Activated T-cell treated with anti-CD3 and anti-CD28 coated beads, Interleukin-2, amount 50 U/mL, for 48 hours (primary cell): Measurements from ENCODE around the gene SLC34A1.
"Not testable (repeated sequence)": the region's sequence is repeated elsewhere in the genome, so short reads cannot be mapped to it uniquely, and the experiment has no call there.

Source experiments
- DNase-seq, 2 experiments: peaks; one replicate each; pipeline ENCODE4 v3.0.0-alpha.2; 2020

Gene SLC34A1

DNA sequence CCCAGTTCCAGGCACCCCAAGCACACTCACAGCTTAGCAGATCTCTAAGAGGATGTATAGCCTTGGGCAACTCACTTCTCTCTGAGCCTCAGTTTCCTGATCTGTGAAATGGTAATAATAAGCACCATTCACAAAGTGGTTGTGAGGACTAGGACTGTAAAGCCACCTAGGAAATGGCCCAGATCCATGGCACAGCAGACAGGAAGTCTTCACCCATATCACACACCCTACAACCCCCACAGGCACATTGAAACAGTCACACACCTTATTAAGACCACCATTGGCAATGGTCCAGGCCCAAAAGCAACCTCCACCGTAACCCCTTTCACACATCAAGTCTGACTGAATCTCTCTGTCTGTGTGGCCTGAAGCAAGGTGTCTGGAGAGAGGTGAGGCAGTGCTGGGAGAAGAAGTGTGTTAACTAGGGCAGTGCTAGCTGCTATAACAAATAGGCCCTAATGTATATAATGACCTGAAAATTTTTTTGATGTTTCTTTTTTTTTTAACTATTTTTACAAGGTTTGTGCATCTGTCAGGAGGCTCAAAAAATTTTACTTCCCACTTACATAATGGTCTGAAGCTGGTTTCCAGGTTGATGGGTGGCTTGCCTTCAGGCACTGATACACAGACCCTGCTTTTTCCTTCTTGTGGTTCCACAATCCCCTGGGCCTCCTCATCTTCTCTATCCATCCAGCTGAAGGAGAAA, 28.9 kb upstream of the SLC34A1 start:
- no peak for DNase-seq

- no peak for DNase-seq
Observed at GRCh38 chr5:177355868-177356168, 28.4 kb upstream of the SLC34A1 start.

GRCh38 chr5:177356746-177357145, 27.5 kb upstream of the SLC34A1 start:
- DNase-seq = no peak

DNA sequence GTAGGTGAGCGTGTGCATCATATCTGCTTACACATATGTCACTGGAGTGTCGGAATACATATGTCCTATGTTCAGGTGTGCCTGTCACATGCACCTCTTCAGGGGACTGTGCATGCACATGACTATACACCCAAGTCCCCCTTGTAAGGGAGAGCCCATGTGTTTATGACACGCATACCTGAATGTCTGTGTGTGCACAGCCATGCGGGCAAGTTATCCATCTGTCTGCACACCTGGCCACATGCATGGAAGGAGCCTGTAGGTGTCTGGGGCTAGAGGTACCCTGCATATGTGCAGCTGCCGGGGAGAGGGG, 27.1 kb upstream of the SLC34A1 start:
- DNase-seq = no peak

DNA sequence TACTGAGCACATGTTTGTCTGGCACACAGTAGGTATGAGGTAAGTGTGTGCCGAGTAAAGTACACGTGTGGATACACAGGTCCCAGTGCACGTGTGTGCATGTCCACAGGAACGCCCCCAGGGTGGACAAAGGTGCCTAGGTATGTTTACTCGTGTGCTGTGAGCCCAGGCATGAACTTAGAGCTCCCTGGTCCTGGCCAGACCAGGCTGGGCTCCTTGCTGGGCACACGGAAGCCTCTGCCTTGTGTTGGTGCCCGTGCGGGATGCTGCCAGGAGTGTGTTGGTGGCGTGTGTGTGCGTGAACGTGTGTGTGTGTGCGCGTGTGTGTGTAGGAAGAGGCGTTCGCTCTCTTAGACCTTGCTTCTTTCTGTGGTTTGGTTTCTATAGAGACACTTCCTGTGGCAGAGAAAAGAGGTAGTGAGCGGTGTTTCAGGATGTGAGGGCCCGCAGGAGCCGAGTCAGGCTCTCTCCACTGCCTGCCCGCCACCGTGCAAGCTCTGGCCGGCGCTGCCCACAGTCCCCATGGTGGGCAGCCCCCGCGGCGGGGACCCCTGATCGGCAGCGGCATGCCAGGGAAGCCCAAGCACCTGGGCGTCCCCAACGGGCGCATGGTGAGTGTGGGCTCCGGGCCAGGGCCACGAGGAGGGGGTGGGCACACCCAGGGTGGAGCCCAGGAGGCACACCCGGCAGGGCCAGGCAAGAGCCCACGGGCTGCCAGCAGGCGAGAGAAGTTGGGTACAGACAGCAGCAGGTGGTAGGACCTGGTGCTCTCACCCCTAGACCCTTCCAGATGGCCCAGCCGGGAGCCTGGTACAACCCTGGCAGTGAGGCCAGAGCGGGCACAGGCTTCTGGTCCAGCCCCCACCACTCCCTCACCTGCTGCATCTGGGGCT, 26.5 kb upstream of the SLC34A1 start, which contains the start of gene RGS14:
TSS of gene RGS14 (plus strand) at position 466 of the 893 bp plus-strand sequence. CDS start at position 567, 101 bp downstream.
- DNase-seq = peak; percentile 68 to 77

DNA sequence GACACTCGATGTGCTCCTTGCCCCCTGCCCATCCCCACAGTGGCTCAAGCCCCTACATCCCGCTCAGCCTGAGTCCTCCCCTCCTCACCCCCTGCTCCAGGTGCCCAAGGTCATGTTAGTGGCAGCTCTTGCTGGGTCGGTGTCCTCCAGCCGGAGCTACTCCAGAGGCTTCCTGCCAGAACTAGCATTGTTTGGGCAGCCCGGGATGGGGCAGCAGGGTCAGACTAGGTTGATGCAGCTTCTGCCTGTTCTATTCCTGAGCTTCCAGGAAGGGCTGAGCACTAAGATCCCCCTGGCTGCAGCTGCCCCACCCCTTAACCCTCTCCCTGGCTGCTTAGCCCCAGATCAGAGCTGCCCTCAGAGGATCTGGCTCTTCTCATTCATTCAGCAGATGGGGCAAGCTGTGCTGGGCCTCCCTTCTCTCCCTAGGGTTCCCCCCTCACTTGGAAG, 25.8 kb upstream of the SLC34A1 start:
- peak in 1 of 2 experiments; percentile 51 for DNase-seq

GRCh38 chr5:177359451-177359851, 24.8 kb upstream of the SLC34A1 start:
- DNase-seq = no peak

DNA sequence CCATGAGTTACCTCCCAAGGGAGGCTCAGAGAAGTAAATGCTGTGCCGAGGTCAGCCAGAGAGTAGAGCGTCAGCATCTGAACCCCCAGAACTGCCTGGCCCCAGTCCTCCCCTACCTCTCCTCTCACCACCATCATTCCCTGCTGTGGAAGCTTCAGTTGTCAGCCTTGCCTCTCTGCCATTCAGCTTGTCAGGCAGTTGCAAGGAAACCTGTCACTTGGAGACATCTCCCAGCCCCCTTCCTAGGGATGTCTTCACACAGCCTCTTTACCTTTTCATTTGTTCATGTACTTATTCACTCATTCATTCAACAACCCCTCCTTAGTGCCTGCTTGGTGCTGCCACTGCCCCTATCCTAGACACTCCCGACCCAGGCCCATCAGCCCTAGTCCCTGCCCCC, 24.4 kb upstream of the SLC34A1 start:
- DNase-seq = no peak

- not testable (repeated sequence) for DNase-seq
Observed at GRCh38 chr5:177360740-177361139, 23.5 kb upstream of the SLC34A1 start.

- peak in 1 of 2 experiments; percentile 46 for DNase-seq
Observed at GRCh38 chr5:177361418-177362291, 22.6 kb upstream of the SLC34A1 start.

DNA sequence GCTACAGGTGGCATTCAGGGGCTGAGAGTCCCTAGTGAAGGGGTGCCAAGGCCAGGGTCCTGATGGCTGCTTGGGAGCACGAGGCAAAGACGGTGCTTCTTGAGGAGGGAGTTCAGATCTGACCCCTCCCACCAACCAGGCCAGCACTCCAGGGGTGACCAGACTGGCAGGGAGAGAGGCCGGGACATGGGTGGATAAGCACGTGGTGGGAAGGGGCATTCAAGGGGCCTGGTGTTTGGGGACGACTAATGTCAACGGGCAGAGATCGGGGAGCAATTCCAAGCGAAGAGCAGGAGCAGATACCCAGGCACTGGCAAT, 22.0 kb upstream of the SLC34A1 start:
- DNase-seq = no peak

DNA sequence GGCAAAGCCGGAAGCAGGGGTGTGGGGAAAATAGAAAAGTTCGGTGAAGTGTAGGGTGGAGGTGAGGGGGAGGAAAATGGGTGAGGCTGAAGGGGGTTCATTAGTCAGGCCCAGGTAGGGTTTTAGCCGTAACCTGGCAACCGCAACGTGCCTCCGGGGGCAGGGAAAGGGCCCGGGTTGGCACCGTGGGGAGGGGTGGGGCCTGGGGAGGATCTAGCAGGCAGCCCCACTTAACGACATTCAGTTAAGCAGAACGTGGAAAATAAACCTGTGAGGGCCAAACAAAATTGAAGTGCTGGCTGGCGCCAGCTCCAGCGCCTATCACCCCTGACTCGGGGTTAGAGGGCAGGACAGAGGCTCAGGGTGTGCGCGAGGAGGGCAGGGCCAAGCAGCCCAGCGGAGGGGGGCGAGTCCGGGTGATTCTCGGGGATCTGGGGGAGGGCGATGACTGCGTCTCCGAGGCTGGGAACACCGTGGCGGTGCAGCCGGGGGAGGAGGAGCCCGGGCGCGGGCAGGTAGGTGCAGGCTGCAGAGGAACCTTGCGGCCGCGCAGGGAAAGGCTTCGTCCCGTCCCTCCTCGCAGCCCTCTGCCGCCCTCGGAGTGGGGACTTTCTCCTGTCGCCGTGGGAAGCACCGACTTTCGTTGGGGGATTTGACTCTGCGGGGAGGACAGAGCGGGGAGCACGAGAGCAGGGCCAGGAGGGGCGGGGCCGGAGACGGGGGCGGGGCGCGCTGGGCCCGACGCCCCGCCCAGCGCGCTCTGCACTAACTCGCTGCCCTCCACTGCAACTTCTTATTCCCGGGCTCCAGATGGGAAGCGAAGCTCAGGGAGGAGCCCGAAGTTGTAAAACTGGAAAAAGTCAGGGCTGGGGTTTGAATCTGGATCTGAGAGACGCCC, 21.4 kb upstream of the SLC34A1 start:
- peak; percentile 80 to 83 for DNase-seq

GRCh38 chr5:177363565-177363964, 20.7 kb upstream of the SLC34A1 start:
- DNase-seq = no peak

DNA sequence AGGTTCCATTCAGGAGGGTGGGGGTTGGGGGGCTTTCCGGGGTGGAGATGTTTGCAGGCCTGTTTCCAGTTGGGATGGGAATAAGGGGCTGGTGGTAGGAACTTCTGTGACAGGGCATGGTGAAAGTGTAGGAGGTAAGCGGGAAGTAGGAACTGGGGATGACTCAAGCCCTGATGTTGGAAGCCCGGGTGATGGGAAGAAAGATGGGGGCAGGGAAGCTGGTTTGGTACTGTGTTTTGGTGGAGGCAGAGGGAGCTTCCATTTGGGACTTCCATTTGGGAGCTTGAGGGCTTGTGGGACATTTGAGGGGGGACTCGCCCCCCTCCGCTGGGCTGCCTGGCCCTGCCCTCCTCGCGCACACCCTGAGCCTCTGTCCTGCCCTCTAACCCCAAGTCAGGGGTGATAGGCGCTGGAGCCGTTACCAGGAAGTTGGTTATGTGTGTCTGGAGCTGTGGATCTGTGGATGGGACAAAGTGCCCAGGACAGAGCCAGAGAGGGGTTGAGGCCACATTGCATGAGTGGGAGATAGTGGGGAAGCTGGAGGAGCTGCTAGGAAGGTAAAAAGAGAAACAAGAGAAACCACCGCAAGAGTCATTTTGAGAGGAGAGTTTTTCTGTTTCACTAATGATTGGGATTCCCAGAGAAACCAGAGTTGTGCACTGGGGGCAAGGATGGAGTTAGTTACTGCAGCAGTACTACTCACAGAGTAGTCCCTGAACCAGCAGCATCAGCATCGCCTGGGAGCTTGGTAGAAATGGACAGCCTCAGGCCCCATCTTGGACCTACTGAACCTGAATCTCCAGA, 19.9 kb upstream of the SLC34A1 start:
- peak; percentile 65 to 68 for DNase-seq

DNA sequence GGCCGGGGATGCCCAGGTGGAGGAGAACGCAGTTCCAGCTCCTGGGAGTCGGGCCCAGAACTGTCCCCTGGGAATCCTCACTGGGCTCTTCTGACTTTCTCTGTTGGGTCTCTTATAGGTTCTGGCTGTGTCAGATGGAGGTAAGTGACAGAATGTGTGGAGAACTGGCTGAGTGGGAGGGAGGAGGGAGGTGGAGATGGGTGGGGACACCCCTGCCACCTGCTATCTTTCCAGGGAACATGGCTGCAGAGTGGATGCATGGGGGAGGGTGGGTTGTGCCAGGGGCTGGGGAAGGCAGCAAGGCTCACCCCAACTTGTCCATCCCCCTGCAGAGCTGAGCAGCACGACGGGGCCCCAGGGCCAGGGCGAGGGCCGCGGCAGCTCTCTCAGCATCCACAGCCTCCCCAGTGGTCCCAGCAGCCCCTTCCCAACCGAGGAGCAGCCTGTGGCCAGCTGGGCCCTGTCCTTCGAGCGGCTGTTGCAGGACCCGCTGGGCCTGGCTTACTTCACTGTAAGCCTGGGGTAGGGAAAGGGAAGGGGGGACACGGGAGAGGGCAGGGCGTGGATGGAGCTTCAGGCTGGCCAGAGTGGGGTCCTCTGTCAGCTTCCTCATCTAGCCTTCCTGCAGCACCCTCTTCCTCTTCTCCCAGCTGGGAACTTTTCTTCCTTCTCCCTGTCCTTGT, 18.2 kb upstream of the SLC34A1 start:
- no peak for DNase-seq

DNA sequence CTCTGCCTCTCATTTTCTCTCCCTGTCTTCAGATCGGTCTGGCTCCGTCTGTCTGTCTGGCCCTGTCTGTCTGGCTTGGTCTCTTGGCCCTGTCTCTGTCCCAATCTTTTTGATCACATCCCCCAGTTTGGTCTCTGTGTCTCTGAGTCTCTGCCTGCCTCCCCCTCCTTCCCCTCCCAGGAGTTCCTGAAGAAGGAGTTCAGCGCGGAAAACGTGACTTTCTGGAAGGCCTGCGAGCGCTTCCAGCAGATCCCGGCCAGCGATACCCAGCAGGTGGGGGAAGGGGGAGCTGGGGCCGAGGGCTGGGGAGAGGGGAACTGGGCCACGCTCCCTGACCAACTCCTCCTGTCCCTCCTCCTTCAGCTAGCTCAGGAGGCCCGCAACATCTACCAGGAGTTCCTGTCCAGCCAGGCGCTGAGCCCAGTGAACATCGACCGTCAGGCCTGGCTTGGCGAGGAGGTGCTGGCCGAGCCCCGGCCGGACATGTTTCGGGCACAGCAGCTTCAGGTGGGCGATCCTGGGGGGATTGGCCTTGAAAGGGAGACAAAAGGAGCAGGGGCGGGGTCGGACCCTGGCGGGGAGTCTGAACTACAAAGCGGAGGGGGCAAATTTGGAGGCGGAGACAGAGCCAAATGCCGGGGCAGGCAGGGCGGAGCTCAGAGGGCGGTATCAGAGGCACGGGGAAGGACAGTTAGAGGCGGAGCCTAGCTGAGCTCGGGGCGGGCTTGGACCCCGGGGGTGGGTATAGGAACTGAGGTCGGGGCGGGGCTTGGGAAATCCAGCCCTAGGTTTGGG, 17.5 kb upstream of the SLC34A1 start:
- DNase-seq = no peak

DNA sequence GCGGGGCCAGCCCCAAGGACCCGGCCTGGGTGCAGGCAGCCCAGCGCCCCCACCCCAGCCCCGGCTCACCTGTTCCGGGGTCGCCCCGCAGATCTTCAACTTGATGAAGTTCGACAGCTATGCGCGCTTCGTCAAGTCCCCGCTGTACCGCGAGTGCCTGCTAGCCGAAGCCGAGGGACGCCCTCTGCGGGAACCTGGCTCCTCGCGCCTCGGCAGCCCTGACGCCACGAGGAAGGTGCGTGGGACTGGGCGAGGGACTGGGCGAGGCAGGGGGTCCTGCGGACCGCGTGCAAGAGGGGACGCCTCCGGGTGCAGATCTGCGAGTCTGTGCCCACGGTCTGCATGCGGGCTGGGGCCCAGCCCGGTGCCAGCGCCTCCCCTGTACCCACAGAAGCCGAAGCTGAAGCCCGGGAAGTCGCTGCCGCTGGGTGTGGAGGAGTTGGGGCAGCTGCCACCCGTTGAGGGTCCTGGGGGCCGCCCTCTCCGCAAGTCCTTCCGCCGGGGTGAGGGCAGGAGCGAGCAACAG, 16.8 kb upstream of the SLC34A1 start:
- DNase-seq = no peak

- DNase-seq = no peak
Observed at GRCh38 chr5:177367981-177368868, 16.0 kb upstream of the SLC34A1 start.
